Measurements from ENCODE around the gene ZSWIM4.
"Not testable (repeated sequence)": the region's sequence is repeated elsewhere in the genome, so short reads cannot be mapped to it uniquely, and the experiment has no call there.

ZSWIM4 gene

DNA sequence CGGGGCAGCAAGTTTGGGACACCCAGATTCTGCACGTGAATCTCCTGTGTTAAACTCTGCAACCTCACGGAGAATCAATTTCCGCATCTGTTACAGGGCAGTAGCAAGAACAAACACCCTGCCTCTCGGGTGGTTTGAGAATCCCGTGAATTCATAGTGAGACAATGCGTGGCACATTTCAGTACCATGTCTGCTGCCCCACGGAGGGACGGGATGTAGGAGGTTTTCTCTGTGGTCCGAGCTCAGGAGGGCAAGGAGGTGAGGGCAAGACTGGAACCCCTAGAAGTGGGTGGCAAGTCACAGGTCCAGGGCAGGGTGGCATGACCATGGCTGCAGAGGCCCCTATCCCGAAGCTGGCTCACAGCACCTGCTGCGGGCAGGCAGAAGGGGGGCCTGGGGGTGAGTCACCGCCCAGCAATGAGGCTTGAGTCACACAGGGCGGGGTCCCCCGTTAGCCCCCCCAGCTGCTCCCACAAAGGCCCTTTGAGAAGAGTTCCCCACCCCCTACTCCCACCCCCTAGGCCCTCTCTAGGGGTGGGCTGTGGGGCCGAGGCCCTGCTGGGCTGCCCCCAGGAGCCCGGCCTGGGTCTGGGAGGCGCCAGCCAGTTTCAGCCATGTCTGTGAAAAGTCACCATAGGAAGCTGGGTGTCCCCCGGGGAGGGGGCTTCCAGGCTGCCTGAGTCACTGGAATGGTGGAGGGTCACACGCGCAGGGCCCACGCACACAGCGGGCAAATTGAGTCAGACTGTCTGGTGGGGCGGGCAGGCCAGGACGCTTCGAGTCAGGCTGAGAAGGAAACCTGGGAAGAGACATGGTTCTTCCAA is 55.9 kb downstream of the ZSWIM4 start:
- peak; percentile 94 for DNase-seq (ENCODE audit: low read depth)

DNA sequence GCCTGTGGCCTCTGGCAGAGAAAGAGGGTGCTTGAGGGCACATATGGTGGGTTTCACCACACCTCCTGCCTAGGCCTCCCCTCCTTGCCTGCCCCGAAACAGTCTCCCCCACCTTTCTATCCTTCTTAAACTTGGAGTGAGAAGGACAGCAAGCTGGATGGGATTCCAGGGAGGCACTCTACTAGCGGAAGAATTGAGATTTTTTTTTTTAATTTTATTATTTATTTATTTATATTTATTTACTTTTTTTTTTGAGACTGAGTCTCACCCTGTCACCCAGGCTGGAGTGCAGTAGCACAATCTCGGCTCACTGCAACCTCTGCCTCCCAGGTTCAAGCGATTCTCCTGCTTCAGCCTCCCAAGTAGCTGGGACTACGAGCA is 56.5 kb downstream of the ZSWIM4 start:
- DNase-seq (ENCODE audit: low read depth): not testable (repeated sequence)

DNA sequence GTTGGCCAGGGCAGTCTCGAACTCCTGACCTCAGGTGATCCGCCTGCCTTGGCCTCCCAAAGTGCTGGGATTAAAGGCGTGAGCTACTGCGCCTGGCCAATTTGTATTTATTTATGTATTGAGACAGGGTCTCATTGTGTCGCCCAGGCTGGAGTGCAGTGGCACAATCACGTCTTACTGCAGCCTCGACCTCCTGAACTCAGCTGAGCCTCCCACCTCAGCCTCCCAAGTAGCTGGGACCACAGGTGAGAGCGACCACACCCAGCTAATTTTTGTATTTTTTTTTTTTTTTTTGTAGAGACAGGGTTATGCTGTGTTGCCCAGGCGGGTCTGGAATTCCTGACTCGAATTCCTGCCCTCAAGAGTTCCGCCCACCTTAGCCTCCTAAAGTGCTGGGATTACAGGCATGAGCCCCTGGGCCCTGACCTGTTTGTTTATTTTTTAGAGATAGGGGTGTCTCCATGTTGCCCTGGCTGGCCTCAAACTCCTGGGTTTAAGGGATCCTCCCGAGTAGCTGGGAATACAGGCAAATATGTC is 57.0 kb downstream of the ZSWIM4 start:
- not testable (repeated sequence) for DNase-seq (ENCODE audit: low read depth)

DNA sequence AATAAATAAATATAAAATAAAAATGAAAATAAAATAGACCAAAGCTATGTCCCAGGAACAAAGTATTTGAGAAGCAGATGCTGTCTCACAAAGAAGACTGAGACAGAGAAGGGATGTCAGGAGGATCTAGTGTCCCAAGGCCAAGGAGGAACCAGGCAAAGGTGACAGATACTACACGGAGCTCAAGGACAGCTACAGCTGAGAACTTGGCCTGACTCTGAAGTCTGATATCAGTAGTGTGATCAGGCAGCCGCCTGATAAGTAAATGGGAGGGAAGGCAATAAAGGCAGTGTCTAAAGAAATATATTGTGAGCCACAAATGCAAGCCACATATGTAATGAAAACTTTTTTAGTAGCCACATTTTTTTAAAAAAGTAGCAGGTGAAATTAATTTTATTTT is 61.3 kb downstream of the ZSWIM4 start:
- DNase-seq (ENCODE audit: low read depth): no peak

DNA sequence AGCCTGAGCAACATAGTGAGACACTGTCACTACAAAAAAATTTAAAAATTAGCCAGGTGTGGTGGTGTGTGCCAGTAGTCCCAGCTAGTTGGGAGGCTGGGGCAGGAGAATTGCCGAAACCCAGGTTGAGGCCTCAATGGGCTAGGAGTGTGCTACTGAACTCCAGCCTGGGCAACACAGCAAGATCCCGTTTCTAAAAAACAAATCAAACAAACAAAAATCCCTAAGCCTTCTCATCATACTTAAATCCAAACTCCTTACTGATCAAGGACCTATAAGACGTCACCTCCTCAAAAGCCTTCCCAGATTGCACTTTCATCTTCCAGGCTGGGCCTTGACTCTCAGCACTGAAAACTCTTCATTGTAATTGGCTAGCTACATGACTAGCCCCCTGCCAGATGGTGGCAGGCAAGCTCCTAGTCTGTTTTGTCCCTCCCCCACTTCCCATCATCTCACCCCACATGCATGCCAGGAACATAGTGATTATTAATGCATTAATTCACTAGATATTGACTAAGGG is 64.2 kb downstream of the ZSWIM4 start:
- peak; percentile 65 for DNase-seq (ENCODE audit: low read depth)

DNA sequence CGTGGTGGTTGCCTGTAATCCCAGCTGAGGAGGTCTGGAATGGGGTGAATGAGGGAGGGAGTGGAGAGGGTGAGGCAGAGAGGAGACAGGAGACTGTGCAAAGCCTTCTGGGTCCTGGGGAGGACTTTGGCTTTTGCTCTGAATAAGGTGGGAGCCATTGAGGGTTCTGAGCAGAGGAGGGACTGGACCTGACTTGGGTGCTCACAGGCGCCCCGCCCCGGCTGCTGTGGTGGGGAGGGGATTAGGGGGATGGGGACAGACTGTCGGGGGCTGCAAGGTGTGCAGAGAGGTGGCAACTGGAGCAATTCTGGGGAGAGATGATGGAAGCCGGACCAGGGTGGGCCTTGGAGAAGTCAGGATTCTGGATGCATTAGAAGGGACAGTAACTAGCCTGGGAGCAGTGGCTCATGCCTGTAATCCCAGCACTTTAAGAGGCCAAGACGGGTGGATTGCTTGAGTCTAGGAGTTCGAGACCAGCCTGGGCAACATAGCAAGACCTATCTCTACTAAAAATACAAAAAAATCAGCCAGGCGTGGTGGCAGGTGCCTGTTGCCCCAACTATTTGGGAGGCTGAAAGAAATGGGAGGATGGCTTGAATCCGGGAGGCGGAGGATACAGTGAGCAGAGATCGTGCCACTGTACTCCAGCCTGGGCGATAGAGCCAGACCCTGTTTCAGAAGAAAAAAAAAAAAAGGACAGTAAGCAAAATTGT is 65.6 kb downstream of the ZSWIM4 start:
- no peak for DNase-seq (ENCODE audit: low read depth)

DNA sequence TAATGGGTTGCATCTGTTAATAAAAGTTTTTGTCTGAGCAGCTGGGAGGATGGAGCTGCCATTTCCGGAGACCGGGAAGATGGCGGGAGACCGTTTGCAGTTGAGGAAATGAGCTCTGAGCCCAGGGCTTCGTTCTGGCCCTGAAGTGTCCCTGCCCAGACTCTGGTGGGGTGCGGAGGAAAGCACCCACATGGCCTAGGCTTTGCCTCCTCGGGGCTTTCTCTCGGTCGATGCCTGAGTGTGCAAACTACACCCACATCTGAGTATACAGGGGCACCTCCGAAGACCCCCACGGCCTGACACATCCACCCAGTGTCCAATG is 66.1 kb downstream of the ZSWIM4 start:
- DNase-seq (ENCODE audit: low read depth): peak; percentile 61

DNA sequence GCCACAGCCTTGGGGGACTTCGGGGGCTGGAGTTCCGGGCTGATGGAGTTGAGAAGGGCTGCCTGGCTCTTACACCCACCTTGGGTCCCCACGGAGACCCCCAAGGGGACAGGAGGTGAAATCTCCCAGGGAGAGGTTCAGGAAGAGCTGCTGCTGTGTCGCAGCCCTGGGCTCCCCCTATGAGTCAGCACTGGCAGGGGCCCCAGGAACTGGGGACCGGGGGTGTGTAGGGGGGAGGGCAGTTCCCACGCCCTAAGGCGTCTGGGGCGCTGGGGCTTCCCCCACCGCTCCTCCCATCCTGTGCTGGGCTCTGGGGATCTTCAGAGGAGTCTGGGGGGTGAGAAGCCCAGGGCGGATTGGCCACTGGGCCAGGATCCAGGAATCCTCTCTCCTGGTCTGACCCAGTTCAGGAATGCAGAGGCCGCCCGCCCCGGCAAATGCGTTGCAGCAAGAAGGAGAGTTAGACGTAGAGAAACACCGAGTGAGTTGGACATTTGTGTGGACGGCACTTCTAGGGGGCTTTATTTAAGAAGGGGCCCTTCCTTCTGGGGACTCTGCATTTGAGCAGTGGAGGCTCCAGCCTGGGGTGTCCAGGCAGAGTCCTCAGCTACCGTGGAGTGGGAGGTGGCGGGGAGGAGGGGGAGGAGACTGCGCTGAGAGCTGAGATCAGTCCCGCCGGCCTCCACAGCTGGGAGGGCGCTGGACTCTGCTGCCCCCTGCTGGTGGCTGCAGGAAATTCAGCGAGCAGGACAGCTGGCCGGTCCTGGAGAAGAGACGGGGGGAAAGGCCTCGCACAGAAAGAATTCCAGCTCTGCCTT is 66.7 kb downstream of the ZSWIM4 start:
- DNase-seq (ENCODE audit: low read depth): peak; percentile 98

DNA sequence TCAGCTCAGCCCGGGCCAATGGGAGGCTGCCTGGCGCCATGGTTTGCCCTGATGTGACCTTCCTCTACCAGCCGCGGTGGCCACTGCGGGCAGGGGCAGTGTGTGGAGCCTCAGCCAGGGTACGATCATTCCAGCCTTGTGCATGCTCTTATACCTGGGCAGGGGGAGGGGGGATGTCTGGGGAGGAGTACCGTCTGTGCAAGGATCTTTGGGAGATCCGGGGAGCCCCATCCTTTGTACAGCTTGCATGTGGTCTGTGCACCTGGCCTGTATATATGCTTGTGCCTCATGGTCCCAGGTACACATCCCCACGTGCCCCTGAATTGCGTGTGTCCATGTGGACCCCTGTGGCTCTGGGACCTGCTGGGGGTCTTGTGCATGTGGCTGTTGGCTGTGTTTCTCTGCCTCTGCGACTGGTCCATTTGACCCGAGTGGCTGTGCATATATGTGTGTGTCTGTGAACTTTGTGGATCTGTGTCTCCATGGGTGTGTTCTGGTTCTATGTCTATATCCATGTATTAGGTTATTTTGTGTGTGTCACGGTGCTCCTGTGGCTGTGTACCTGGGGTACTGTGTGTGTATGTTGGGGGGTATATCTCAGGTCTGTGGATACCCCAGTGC is 68.9 kb downstream of the ZSWIM4 start:
- DNase-seq (ENCODE audit: low read depth): no peak

DNA sequence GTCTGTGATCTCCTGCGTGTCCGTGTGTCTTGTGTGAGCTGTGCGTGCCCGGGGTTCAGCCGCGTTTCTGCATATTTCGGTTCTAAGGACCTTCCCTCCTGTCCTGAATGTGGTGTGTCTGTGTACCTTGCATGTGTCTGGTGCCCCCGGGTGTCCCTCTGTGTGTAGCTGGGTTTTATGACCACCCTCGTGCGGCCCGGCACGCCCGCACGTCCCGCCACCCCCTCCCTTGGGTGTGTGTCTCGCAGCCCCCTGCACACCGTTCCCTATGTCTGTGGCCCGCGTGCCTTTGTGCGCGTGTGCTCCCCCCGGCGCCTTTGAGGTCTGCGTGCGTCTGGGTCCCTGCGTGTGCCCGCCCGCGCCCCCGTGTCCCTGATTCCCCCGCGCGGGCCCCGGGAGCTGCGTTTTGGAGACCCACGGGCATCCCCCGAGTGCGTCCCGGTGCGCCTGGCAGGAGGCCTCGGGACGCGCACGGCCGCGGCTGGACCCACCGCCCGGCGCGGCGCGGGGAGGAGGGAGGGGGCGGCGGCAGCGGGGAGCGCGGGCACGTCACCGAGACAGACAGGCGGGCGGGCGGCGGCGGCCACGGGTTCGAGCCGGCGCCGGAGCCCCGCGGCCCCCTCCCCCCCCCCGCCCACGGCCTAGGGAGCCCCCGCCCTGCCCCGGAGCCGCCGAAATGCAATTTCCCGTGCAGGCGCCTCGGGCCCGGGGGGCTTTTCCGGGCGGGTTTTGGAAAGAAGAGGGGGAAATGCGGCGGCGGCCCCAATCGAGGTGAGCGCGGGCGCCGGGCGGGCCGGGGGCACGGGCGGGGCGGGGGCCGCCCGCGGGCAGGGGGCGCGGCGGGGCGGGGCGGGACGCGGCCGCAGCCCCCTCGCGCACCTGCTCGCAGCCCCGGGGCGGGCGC is 69.7 kb downstream of the ZSWIM4 start:
- no peak for DNase-seq (ENCODE audit: low read depth)

DNA sequence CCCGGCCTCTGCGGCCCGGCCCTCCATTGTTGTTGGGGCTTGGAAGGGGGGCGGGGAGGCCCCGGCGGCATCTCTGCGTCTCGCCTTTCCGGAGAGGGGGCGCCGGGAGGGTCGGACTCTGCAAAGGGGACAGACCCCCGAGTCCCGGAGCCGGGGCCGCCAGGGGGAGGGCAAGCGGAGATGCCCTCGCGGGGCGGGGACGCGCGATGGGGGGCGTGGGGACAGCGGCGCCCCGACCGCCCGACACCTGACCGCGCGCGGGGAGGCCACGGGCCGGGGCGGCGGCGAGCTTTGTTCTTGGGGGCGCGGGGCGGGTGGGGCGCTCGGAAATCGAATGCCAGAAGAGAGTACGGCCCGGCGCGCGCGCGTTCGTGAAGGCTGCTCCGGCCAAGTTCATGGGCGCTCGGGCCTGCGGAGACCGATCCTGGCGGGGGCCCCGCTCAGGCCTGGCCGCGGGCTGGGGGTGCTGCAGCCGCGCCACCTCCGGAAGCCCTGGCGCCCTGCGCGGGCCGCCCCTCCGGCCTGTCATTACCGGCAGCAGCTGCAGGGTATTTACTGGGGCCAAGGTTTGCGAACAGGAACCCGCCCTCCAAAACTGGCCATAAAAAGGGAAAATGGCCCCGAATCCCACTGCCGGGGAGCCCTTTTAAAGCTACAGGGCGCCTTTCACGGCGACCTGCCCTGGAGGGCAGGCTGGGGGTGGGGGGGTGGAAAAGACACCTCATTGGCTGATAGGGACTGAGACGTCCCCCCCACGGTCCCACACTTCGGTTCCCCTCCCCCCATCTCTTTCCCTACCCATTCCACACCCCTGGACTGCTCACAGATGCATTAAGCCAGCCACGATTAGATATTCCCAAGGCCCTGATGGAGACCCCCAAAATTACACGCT is 70.6 kb downstream of the ZSWIM4 start:
- no peak for DNase-seq (ENCODE audit: low read depth)

DNA sequence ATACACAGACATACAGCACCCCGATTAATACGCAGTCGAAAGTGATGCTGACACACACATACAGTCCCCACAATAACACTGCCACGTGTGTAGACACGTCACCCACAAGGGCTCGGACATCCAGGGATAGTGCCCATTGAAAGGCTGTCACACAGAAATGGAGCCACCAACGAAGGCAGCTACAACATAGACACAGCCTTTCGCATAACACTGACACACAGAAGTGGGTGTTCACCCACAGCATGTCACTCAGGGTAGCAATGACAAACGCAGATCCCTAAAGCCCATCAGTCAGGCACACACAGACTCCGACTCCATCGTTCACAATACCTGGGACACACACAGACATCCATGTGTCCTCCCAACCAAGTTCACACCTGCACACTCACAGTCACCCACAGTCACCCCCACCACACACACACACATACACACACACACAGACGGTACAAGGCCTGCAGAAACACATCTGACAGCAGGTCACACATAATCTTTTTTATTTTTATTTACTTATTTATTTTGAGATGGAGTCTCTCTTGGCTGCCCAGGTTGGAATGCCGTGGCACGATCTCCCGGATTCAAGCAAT is 71.3 kb downstream of the ZSWIM4 start:
- no peak for DNase-seq (ENCODE audit: low read depth)

DNA sequence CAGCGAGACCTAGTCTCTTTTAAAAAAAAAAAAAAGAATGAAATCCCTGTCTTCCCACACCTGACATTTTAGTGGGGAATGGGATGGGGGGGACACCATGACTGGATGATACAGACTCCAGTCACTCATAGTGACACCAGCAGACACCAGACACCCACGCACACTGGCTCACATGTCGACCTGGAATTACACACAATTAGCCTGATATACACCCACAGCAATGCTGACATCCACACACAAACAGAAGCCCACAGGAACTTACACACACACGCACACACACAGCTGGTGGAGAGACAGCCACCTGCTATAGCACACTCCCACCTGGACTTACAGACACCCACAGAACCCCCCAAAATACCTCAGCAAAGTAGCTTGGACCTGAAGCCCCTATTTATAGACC is 73.4 kb downstream of the ZSWIM4 start:
- no peak for DNase-seq (ENCODE audit: low read depth)

DNA sequence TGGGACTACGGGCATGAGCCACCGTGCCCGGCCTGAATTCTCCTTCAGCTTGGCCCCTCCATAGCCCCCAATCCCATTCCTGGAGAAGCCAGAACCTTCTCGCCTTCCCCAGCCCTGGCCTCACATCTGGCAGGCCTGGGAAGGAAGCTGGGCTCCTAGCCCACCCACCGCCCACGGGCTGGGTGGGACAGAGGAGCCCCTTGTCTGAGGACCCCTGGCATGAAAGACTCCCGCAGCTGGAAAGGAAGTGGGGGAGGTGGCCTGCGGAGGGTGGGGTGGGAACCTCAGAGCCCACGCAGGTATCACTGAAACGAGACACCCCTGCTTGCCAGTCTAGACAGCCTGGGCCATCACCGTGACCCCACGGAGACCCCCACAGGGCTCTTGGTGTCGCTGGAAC is 74.0 kb downstream of the ZSWIM4 start:
- no peak for DNase-seq (ENCODE audit: low read depth)

DNA sequence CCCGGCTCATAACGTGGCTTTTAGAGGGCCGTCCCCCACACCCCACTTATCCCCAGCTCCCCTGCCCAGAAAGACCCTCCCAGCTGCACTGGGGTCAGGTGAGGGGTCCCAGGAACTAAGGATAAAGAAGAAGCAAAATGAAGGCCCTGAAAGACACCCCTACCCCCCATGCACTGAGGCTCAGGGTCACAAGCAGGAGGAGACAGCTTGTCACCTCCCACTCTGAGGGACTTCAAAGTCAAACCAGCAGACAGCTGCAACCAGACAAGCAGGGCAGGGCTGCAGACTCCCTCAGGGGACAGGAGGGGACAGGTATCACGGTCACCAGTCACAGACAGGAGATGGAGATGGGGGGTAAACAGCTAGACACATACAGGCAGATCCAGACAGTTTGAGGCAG is 75.6 kb downstream of the ZSWIM4 start:
- DNase-seq (ENCODE audit: low read depth): no peak

DNA sequence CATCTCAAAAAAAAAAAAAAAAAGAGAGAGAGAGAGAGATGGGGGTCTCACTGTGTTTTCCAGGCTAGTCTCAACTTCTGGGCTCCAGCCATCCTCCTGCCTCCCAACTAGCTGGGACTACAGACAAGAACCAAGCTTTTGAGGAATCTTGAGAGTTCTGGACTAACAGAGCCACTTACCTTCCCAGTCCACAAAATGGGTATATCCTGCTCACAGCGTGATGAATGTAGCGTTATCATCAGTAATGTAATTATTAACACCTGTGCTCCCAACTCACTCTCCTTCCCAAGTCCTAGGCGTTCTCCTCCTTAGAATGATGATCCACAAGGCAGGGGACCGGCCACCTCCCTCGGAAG is 77.1 kb downstream of the ZSWIM4 start:
- DNase-seq (ENCODE audit: low read depth): no peak

DNA sequence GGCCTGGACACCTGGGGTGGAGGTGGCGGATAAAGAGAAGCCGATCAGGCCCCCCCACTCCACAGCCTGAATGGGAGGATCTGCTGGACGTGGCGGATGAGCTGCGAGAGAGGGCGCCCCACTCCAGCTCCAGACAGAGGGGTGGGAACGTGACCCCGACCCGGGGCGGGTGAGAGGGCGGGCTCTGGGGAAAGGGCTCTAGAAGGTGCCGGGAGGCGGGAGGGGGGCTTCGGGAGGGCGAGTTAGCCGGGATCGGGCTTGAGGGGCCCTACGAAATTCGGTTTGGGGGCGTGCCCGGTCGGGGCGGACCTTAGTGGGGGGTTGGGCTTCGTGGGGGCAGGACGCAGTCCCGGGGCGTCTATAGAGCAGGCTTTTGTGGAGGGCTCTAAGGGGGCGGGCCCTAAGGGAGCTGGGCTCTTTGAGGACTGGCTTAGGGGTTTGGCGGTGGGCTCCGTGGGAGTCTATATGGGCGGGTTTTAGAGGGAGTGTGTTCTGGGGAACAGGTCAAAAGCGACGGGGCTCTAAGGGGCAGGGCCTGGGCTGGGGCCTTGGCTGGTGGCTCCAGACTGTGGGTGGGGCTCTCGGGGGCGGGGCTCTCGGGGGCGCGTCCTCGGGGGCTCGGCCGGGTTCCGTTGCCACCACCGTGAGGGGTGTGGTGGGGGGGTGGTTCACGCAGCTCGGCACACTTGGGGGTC is 77.6 kb downstream of the ZSWIM4 start:
- DNase-seq (ENCODE audit: low read depth): no peak

DNA sequence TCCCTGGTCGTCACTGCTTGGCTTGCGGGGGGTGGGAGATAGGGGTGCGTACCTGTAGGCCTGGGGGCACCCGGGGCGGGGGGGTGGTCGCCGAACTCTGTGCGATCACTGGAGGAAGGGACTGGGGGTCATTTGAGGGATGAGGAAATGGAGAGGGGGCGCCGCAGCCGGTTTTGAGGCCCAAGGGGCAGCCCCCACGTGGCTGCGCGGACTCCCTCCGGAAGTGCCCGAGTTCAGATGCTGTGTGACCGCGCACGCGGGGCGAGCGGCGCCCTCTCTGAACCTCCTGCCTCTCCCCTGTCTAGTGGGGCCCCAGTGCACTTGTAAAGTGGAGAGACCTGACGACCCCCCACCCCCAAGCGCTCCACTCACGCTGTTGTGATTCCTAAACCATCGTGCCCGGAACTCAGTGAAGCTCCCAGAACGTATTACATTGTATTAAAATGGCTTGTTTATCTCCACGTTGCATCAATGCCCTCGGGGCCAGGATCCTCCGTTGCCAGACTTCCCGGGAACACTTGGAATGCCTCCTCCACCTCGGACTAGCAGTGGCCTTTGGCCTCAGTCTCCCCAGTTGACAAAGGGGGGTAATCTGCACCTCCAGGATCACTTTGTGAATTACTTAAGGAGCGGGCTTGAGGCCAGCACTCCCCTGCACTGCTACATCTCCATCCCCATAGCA is 78.7 kb downstream of the ZSWIM4 start:
- DNase-seq (ENCODE audit: low read depth): peak; percentile 54

All from EH (cell line).